NK-92 (cell line): ENCODE measurements around the gene NWD2.

Experiments used
- DNase-seq: peaks from one replicate; lab custom pipeline; 2025; ENCODE audit not compliant: unreplicated experiment; lab: John Stamatoyannopoulos, UW

The NWD2 gene

DNA sequence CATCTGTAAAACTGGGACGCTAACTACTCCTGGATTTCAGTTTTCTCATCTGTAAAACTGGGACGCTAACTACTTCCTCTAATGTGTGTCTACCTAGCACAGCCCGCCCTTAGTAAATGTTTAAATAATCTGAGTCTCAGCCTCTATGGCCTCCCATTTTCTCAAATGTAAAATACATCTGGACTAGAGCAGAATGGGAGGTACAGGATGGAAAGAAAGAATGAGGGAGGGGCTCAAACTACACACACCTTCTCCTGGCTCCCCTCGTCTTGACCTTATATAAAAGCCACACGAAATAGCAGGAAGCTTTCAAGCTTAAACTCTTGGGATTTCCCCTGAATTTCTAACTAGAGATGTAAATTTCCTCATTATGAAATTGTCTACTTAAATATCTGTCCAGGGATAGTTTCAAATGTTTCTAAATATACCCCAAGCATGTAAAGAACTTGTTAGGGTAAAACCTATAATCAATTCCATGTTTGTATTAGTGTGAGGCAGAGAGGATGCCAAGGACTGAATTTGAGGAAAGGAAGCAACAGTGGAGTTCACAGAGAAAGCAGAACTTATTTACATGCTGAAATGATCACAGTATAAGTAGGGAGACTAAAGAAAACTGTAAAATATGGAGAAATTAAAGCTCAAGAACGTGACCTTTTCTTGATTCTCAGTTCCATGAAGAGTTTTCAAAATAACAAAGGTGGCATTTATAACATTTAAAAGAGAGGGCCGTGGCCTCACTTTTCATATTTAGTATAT lies 220.0 kb downstream of the NWD2 start:
- no peak for DNase-seq

DNA sequence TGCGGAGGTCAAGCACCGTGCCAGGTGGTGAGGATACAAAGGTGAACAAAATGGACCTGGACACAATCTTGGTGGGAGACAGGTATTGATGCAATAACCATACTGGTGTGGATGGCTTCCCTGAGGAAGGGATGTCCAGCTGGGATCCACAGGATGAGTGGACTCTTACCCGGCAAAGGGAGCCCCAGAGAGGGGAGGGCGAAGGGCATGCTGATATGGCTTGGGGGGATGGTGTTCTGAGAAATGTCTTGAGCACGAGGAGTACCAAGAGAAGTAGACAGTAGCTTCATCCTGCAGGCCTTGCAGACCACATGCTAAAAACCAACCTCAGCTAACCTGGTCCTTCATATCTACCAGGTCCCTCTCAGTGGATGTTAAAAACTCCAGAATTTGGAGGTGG lies 220.8 kb downstream of the NWD2 start:
- no peak for DNase-seq

GRCh38 chr4:37465845-37466244 lies 221.3 kb downstream of the NWD2 start:
- no peak for DNase-seq

GRCh38 chr4:37467223-37467622 lies 222.7 kb downstream of the NWD2 start:
- no peak for DNase-seq

DNA sequence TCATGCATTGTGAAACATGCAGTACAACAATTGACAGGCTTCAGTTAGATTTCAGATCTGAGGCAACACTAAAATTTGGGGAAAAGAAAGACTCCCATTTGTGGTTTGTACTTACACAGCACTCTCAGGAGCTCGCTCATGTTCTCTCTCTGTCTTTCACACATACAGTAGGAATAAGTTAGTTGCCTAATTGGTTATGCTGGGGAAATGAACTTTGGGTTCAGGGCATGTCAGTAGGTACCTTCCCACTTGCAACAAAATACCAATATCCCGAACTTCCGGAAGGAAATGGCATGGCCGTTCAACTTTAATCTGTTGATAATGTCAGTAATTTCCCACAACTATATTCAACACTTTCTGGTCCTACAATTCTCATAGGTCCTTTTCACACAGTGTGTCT lies 223.3 kb downstream of the NWD2 start:
- no peak for DNase-seq

DNA sequence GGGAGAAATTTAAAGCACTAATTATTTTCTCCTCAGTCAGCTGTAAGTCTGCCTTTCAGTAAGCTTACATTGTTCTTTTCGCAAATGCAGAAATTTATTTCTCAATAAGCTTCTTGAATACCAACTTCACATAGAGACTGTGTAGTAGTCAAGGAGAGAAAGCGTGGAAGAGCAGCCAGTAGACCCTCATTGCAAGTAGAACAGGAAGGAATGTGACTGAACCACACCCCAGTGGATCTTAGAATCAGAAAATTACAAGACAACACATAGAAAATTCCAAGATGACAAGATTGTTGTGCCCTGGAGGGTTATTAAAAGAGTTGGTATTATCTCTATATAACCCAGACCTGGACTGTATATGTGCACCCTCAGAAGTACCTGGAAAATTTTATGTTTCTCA lies 224.7 kb downstream of the NWD2 start:
- DNase-seq = no peak

DNA sequence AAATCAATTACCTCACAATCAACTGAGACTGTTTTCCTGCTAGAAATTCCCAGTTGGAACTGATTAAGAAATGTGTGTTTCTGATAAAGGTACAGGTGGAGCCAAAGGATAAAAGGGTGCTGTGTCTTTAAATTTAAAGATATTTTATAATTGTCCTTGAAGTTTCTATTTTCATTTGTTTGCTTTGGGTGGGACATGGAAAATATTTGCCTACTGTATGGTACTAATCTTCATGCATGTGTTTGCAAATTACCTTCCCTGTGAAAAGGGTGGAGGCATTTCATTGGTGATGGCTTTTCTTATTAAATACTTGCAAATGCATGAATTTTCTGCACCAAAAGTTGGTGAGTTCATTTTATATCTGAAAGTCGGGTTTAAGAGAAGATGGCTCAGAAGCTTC lies 225.7 kb downstream of the NWD2 start:
- no peak for DNase-seq

GRCh38 chr4:37471093-37471492 lies 226.6 kb downstream of the NWD2 start:
- no peak for DNase-seq

DNA sequence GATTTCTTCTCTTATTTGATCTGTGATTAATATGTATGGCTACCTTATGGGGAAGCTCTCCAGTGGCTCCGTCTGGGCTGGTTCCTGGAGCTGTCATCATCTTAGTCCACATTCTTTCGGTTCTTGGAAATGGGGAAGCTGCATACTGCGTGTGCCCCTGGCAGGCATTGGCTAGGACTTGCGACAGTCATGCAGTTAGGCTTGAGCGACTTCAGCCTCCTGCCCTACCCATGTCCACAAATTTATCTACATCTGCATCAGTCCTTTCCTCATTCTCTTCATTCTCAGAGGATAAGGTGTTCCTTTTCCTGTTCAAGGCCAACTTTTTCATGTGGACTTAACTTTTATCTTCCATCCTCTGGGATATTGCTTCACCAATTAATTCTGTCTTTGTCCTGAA lies 227.4 kb downstream of the NWD2 start:
- DNase-seq = no peak

GRCh38 chr4:37473807-37474206 lies 229.3 kb downstream of the NWD2 start:
- DNase-seq = no peak

- no peak for DNase-seq
Observed at GRCh38 chr4:37475087-37475486, 230.5 kb downstream of the NWD2 start.

- no peak for DNase-seq
Observed at GRCh38 chr4:37475776-37476175, 231.2 kb downstream of the NWD2 start.

- DNase-seq = no peak
Observed at GRCh38 chr4:37476256-37476655, 231.7 kb downstream of the NWD2 start.

- DNase-seq = no peak
Observed at GRCh38 chr4:37476691-37477090, 232.1 kb downstream of the NWD2 start.

DNA sequence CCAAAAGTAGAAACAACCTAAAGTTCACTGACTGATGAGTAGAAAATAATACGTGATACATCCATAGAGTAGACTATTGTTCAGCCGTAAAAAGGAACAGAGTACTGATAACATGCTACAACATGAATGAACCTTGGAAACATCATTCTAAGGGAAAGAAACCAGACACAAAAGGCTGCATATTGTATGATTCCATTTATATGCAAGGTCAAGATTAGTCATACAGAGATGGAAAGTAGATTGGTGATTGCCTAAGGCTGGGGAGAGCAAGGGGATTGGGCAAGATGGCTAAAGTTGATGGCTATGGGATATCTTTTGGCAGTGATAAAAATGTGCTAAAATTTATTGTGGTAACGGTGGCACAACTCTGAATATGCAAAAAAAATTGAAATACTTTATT lies 232.6 kb downstream of the NWD2 start:
- DNase-seq = no peak

DNA sequence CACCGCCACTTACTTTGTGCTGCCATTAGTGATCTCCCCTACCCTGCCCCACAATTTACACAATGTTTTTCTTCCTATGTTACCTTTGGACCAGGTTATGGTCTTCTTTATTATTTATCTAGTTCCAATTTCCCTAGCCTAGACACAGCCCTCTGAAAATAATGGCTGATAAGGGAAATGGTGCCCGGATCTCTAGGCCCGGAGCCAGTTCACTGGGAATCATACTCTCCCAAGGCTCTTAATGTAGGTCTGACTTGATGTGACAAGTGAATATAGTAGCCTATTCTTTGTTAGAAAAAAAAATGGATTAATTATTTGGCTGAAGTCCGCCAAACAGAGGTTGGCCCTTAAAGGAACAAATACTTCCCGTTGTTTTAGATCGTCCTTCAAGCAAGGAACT lies 233.6 kb downstream of the NWD2 start:
- DNase-seq = no peak

DNA sequence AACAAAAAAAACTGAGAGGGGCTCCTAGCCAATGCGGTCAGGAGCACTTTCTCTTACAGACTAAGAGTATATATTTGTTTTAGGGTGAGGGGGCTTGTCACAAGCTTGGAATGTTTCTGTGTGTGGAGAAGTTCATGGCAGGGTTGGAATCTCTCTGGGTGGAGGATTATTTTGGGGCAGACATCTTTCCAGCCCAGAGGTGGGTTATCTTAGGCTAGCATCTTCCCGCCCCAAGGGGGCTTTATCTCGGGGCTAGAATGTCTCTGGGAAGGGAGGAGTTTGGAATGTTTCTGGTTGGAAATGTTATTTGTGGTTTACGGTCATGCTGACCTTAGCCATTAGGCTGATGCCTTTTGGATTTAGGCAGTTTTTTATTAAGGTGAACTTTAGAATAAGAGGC lies 236.0 kb downstream of the NWD2 start:
- no peak for DNase-seq

- no peak for DNase-seq
Observed at GRCh38 chr4:37481547-37482122, 237.1 kb downstream of the NWD2 start.

GRCh38 chr4:37482236-37482913 lies 237.8 kb downstream of the NWD2 start:
- no peak for DNase-seq

GRCh38 chr4:37483610-37484009 lies 239.1 kb downstream of the NWD2 start:
- no peak for DNase-seq

- DNase-seq = no peak
Observed at GRCh38 chr4:37486166-37486565, 241.6 kb downstream of the NWD2 start.

- no peak for DNase-seq
Observed at GRCh38 chr4:37487668-37488067, 243.1 kb downstream of the NWD2 start.
